Common myeloid progenitor, CD34-positive (primary cell): ENCODE measurements around the gene EBF3.

Source experiments
- CTCF ChIA-PET: fragments of 350-600 bp; sonication (Branson Sonifier 250); formaldehyde crosslinking; loops from one replicate; lab custom pipeline; 2021; ENCODE audit warnings: antibody characterized with exemption; lab: Charles Lee
- POLR2A ChIA-PET: fragments of 350-600 bp; sonication (Branson Sonifier 250); formaldehyde crosslinking; loops from one replicate; lab custom pipeline; 2021; ENCODE audit warnings: antibody characterized with exemption; lab: Charles Lee
- DNase-seq, 3 donors: peaks; one replicate each; pipeline versions ENCODE4 v3.0.0 to v3.0.0-alpha.2; 2013
- H3K27ac ChIP-seq, 2 experiments: 1 replicate in 1 of 2; 2 replicates in 1 of 2; pipeline ENCODE4 v1.7.0; 2013; ENCODE audit warnings: inconsistent platforms in 2 of 2, low read length in 2 of 2, mild to moderate bottlenecking in 2 of 2, low read depth in 1 of 2, moderate library complexity in 1 of 2; ENCODE audit not compliant: severe bottlenecking in 2 of 2, insufficient read depth in 1 of 2, poor library complexity in 1 of 2
- H3K27me3 ChIP-seq, 5 experiments: replicated peaks in 2 of 5; 1 replicate in 3 of 5; 2 replicates in 2 of 5; pipeline versions ENCODE4 v1.6.1 to v1.7.0; 2013; ENCODE audit warnings: low read length in 4 of 5, mild to moderate bottlenecking in 2 of 5, moderate library complexity in 2 of 5, inconsistent platforms in 1 of 5; ENCODE audit not compliant: insufficient read depth in 5 of 5, control insufficient read depth in 4 of 5
- H3K36me3 ChIP-seq, 4 experiments: 1 replicate in 2 of 4; 2 replicates in 2 of 4; pipeline versions ENCODE4 v1.6.1 to v1.7.0; 2013; ENCODE audit warnings: low read length in 3 of 4, control low read depth in 1 of 4, mild to moderate bottlenecking in 1 of 4; ENCODE audit not compliant: control insufficient read depth in 4 of 4, insufficient read depth in 4 of 4
- H3K4me1 ChIP-seq, 4 experiments: 1 replicate in 3 of 4; 2 replicates in 1 of 4; pipeline versions ENCODE4 v1.6.1 to v1.7.1; 2013; ENCODE audit warnings: low read length in 3 of 4, mild to moderate bottlenecking in 3 of 4, control low read depth in 1 of 4, inconsistent platforms in 1 of 4, moderate library complexity in 1 of 4; ENCODE audit not compliant: control insufficient read depth in 4 of 4, insufficient read depth in 4 of 4; ENCODE audit errors: control extremely low read depth in 1 of 4
- H3K4me3 ChIP-seq, 7 experiments: 1 replicate in 4 of 7; 2 replicates in 3 of 7; pipeline versions ENCODE4 v1.5.1 to v1.7.0; 2013; ENCODE audit warnings: mild to moderate bottlenecking in 7 of 7, low read length in 6 of 7, moderate library complexity in 6 of 7, inconsistent platforms in 2 of 7, low read depth in 2 of 7, control low read depth in 1 of 7; ENCODE audit not compliant: insufficient read depth in 4 of 7, control insufficient read depth in 1 of 7; ENCODE audit errors: extremely low read depth in 1 of 7
- H3K9me3 ChIP-seq, 5 experiments: 1 replicate in 4 of 5; 2 replicates in 1 of 5; pipeline versions ENCODE4 v1.6.1 to v1.7.1; 2013; ENCODE audit warnings: low read length in 4 of 5, mild to moderate bottlenecking in 2 of 5, inconsistent platforms in 1 of 5, low read depth in 1 of 5, moderate library complexity in 1 of 5; ENCODE audit not compliant: control insufficient read depth in 4 of 5, insufficient read depth in 2 of 5; ENCODE audit errors: control extremely low read depth in 1 of 5
- WGBS: methylation state at CpG from one replicate; pipeline ENCODE4 v1.1.5; 2013; ENCODE audit not compliant: insufficient coverage; 5-methylcytosine and 5-hydroxymethylcytosine counted together

The EBF3 gene

GRCh38 chr10:129955601-129956285, 8.3 kb downstream of the EBF3 start:
- Histone ChIP-seq H3K4me3 (no peak overlapping the region), H3K27me3 (peaks cover 31 to 96% (median 46%) of the 10 kb centered on the region in 5 experiments), H3K27ac (no peak overlapping the region), H3K4me1 (peaks cover 0 to 16% (median 13%) of the 10 kb centered on the region in 4 experiments), H3K36me3 (no peaks in the 10 kb centered on the region), H3K9me3 (no peaks in the 10 kb centered on the region)
- 91% methylated on average over 4 of the region's 6 CpGs for WGBS
- DNase-seq = no peak
- CTCF ChIA-PET = interaction anchor here (0.6 to 2.0 kb wide), 6 partner anchors 14 to 924 kb away, joined by 3 to 6 read pairs (median 3); no protein-coding TSS in a partner anchor
- POLR2A ChIA-PET = no interaction called here

GRCh38 chr10:129954492-129955315, 9.4 kb downstream of the EBF3 start:
- no peak overlapping the region for H3K4me3 ChIP-seq
- no peak overlapping the region for H3K27ac ChIP-seq
- peaks cover 0 to 18% (median 17%) of the 10 kb centered on the region in 4 experiments for H3K4me1 ChIP-seq
- DNase-seq = no peak
- CTCF ChIA-PET = interaction anchor here (1.2 kb wide), 1 partner anchor 17 kb away, joined by 3 read pairs; no protein-coding TSS in a partner anchor
- no peaks in the 10 kb centered on the region for H3K9me3 ChIP-seq
- H3K36me3 ChIP-seq = no peaks in the 10 kb centered on the region
- WGBS = 95% methylated on average over 10 of the region's 11 CpGs
- POLR2A ChIA-PET = no interaction called here
- peaks cover 29 to 94% (median 37%) of the 10 kb centered on the region in 5 experiments for H3K27me3 ChIP-seq

GRCh38 chr10:129953119-129954051, 10.7 kb downstream of the EBF3 start:
- 90% methylated on average over 7 of the region's 22 CpGs for WGBS
- Histone ChIP-seq H3K4me3 (no peak overlapping the region), H3K4me1 (peaks cover 0 to 8% (median 5%) of the 10 kb centered on the region in 4 experiments), H3K9me3 (no peaks in the 10 kb centered on the region), H3K27me3 (peaks cover 25 to 87% (median 41%) of the 10 kb centered on the region in 5 experiments), H3K27ac (no peak overlapping the region), H3K36me3 (no peaks in the 10 kb centered on the region)
- POLR2A ChIA-PET = no interaction called here
- DNase-seq = no peak
- CTCF ChIA-PET = no interaction called here

- DNase-seq = no peak
- Histone ChIP-seq H3K36me3 (no peaks in the 10 kb centered on the region), H3K4me3 (no peak overlapping the region), H3K9me3 (no peaks in the 10 kb centered on the region), H3K27ac (no peak overlapping the region), H3K4me1 (peaks cover 0 to 8% (median 3%) of the 10 kb centered on the region in 4 experiments), H3K27me3 (peaks cover 21 to 81% (median 32%) of the 10 kb centered on the region in 5 experiments)
- 94% methylated on average over 8 of the region's 13 CpGs for WGBS
- ChIA-PET CTCF (no interaction called here), POLR2A (no interaction called here)
Measured at GRCh38 chr10:129952378-129953118, 11.5 kb downstream of the EBF3 start.

- H3K4me1 ChIP-seq = peaks cover 0 to 8% (median 3%) of the 10 kb centered on the region in 4 experiments
- H3K27me3 ChIP-seq = peaks cover 16 to 75% (median 27%) of the 10 kb centered on the region in 5 experiments
- ChIA-PET CTCF (no interaction called here), POLR2A (no interaction called here)
- no peaks in the 10 kb centered on the region for H3K9me3 ChIP-seq
- 92% methylated on average over 2 of the region's 4 CpGs for WGBS
- no peak overlapping the region for H3K4me3 ChIP-seq
- DNase-seq = no peak
- no peak overlapping the region for H3K27ac ChIP-seq
- H3K36me3 ChIP-seq = no peaks in the 10 kb centered on the region
Measured at GRCh38 chr10:129951970-129952265, 12.2 kb downstream of the EBF3 start.

GRCh38 chr10:129951101-129951969, 12.7 kb downstream of the EBF3 start:
- Histone ChIP-seq H3K27me3 (peaks cover 12 to 70% (median 26%) of the 10 kb centered on the region in 5 experiments), H3K4me1 (peaks cover 0 to 8% (median 3%) of the 10 kb centered on the region in 4 experiments), H3K36me3 (no peaks in the 10 kb centered on the region), H3K4me3 (no peak overlapping the region), H3K9me3 (no peaks in the 10 kb centered on the region), H3K27ac (no peak overlapping the region)
- DNase-seq = no peak
- POLR2A ChIA-PET = no interaction called here
- WGBS = 97% methylated on average over 27 of the region's 30 CpGs
- CTCF ChIA-PET = interaction anchor here (1.4 kb wide), 1 partner anchor 15 kb away, joined by 3 read pairs; no protein-coding TSS in a partner anchor
